TTC549 (cell line): Measurements from ENCODE around the gene CD177.
"Not testable (repeated sequence)": the region's sequence is repeated elsewhere in the genome, so short reads cannot be mapped to it uniquely, and the experiment has no call there.

Source experiments
- FAIRE-seq: peaks from 2 replicates; lab custom pipeline; 2012; peaks lifted over from hg19 to GRCh38; lab: Jason Lieb, UNC

Gene CD177

DNA sequence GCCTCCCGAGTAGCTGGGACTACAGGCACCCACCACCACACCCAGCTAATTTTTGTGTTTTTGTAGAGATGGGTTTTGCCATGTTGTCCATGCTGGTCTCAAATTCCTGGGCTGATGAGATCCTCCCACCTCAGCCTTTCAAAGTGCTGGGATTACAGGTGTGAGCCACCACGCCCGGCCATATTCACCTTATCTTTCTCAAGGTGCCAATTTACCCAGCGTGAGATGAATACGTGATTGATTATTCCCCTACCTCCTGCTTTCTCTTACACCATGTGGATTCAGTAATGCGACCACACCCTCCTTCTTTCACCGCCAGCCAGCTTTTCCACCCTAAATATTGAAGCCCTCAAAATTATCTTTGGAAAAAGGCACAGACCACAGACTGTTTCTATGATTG, 29.8 kb downstream of the CD177 start:
- not testable (repeated sequence) for FAIRE-seq

GRCh38 chr19:43383759-43384158, 30.3 kb downstream of the CD177 start:
- not testable (repeated sequence) for FAIRE-seq

DNA sequence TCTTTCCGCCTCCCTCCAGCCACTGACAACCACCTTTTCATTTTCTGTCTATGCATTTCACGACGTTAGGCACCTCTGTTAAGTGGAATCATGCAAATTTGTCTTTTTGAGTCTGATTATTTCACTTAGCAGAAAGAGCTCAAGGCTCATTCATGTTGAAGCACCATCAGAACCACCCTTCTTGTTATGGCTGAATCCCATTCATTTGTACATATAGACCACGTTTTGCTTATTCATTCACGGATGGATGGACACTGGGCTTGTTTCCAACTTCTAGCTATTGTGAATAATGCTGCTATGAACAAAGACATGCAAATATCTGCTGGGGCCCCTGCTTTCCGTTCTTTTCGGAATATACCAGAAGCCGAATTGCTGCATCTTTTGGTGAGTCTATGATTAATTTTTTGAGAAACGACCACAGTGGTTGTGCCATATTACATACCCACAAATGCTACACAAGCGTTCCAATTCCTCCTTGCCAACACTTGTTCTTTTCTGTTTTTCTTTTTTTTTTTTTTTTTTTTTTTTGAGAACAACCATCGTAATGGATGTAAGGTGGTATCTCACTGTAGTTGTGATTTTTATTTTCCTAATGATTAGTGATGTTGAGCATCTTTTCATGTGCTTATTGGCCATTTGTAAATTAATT, 37.5 kb downstream of the CD177 start:
- FAIRE-seq = not testable (repeated sequence)

DNA sequence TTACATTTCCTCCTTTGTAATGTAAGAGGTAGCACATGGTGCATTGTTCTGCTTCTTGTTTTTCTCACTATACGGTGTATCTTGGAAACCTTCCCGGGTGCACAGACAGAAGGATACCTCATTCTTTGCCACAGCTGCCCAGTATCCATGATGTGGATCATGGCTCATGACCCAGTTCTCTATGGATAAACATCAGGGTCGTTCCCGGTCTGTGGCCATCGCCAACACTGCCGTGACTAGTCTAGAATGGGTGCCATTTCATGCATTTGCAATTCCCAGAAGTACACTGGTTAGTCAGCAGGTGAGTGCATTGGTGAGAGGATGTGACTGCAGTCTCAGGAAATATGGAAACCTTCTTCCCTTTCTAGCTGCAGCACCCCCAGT, 38.1 kb downstream of the CD177 start:
- FAIRE-seq = not testable (repeated sequence)

- FAIRE-seq = not testable (repeated sequence)
Observed at GRCh38 chr19:43393501-43393900, 40.0 kb downstream of the CD177 start.

GRCh38 chr19:43395561-43395960, 42.1 kb downstream of the CD177 start:
- no peak for FAIRE-seq

DNA sequence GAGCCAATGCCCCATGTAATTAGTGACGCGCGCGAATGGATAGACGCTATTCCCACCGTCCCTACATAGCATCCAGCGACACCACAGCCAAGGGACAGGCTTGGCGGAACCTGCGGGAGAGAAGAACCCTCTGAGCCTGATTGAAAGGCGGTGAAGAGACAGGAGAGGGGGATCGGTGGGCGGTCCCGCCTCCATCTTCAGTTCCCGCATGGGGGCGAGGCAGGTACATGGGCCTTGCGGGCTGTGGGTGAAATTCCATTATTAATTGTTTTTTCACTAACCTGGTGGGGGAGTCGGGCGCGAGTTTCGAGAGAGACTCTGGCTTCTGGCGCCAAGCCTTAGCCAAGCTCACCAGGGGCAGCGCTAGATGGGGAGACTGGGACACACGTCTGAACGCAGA, 52.8 kb downstream of the CD177 start:
- FAIRE-seq = no peak

GRCh38 chr19:43407416-43408005, 54.0 kb downstream of the CD177 start:
- no peak for FAIRE-seq

DNA sequence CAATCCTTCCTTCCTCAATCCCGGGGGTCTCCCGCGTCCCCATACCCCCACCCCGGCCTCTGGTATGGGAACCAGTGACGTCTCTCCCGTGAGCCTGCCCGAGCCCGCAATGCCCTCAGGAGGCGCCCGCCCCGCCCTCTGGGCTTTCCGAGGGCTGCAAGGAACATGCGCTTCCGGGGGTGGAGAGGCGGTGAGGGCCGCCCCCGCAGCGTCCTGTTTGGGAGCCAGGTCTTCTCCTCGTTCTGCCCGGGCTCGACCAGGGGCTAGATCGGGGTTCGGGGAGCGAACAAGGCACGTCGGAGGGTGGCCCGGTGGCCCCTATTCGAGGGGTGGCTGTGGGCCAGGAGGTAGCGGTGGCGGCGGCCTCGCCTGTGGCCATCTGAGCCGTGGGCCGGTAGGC, 54.6 kb downstream of the CD177 start:
- no peak for FAIRE-seq

- no peak for FAIRE-seq
Observed at GRCh38 chr19:43409415-43409814, 55.9 kb downstream of the CD177 start.

GRCh38 chr19:43412441-43412840, 59.0 kb downstream of the CD177 start:
- no peak for FAIRE-seq
